GM23338 (cell line): ENCODE results near the gene SPRED3. TPM values are rescaled to one million over a fixed set of nuclear protein-coding genes. Genes with fewer than 3 reads are reported as not detected.

ENCODE experiments used
- ATAC-seq: fragments of 200-7000 bp; cut with Tn5 transposase; 3 replicates; pipeline ENCODE4 v1.9.1; 2020
- DNase-seq: peaks from one replicate; pipeline ENCODE4 v3.0.0-alpha.2; 2015; ENCODE audit warnings: low spot score
- H2AFZ ChIP-seq: fragments of 200-600 bp; sonication (generic); 2 replicates; pipeline ENCODE4 v1.8.0; 2016; ENCODE audit warnings: antibody characterized with exemption, mild to moderate bottlenecking, moderate library complexity
- H3F3A ChIP-seq: fragments of 200-600 bp; sonication (generic); replicated peaks from 2 replicates; pipeline ENCODE4 v1.8.0; 2017; ENCODE audit warnings: antibody characterized with exemption, mixed run types, low read depth
- H3K27ac ChIP-seq: fragments of 200-600 bp; sonication (generic); 2 replicates; pipeline ENCODE4 v1.6.1; 2016; ENCODE audit warnings: low read depth
- H3K27me3 ChIP-seq: fragments of 200-600 bp; sonication (generic); 2 replicates; pipeline ENCODE4 v1.8.0; 2016; ENCODE audit warnings: mild to moderate bottlenecking, mixed run types, moderate library complexity; ENCODE audit not compliant: insufficient read depth
- H3K36me3 ChIP-seq: fragments of 200-600 bp; sonication (generic); 2 replicates; pipeline ENCODE4 v1.8.0; 2016; ENCODE audit warnings: mild to moderate bottlenecking; ENCODE audit not compliant: insufficient read depth
- H3K4me1 ChIP-seq: fragments of 200-600 bp; sonication (generic); 2 replicates; pipeline ENCODE4 v1.8.0; 2016; ENCODE audit warnings: mild to moderate bottlenecking, moderate library complexity; ENCODE audit not compliant: insufficient read depth
- H3K4me2 ChIP-seq: fragments of 200-600 bp; sonication (generic); 2 replicates; pipeline ENCODE4 v1.7.1; 2017; ENCODE audit warnings: mixed run types
- H3K4me3 ChIP-seq: fragments of 200-600 bp; sonication (generic); 2 replicates; pipeline ENCODE4 v1.6.1; 2016; ENCODE audit warnings: mixed run types
- H3K79me2 ChIP-seq: fragments of 200-600 bp; sonication (generic); replicated peaks from 2 replicates; pipeline ENCODE4 v1.8.0; 2017; ENCODE audit warnings: mild to moderate bottlenecking; ENCODE audit not compliant: insufficient read depth
- H3K9me2 ChIP-seq: fragments of 200-600 bp; sonication (generic); 2 replicates; pipeline ENCODE4 v1.8.0; 2017; ENCODE audit not compliant: insufficient read depth
- H4K20me1 ChIP-seq: fragments of 200-600 bp; sonication (generic); replicated peaks from 2 replicates; pipeline ENCODE4 v1.8.0; 2017; ENCODE audit warnings: mild to moderate bottlenecking; ENCODE audit not compliant: insufficient read depth
- H3K27ac Mint-ChIP-seq: 2 replicates; pipeline ENCODE4 v1.8.0; 2020; ENCODE audit warnings: inconsistent platforms, mild to moderate bottlenecking, moderate library complexity, mixed read lengths
- H3K27me3 Mint-ChIP-seq: 3 replicates; pipeline ENCODE4 v1.8.0; 2022; ENCODE audit warnings: low read depth, mild to moderate bottlenecking, moderate library complexity, mixed read lengths, inconsistent platforms; ENCODE audit not compliant: insufficient read depth, poor library complexity
- H3K36me3 Mint-ChIP-seq: 3 replicates; pipeline ENCODE4 v1.8.0; 2021; ENCODE audit warnings: low read depth, mild to moderate bottlenecking, inconsistent platforms, moderate library complexity, mixed read lengths
- H3K4me1 Mint-ChIP-seq: 3 replicates; pipeline ENCODE4 v1.8.0; 2020; ENCODE audit warnings: mild to moderate bottlenecking, inconsistent platforms, mixed read lengths
- H3K4me3 Mint-ChIP-seq: 3 replicates; pipeline ENCODE4 v1.8.0; 2021; ENCODE audit warnings: moderate library complexity, mild to moderate bottlenecking, inconsistent platforms, mixed read lengths
- H3K9me3 Mint-ChIP-seq: 3 replicates; pipeline ENCODE4 v1.8.0; 2020; ENCODE audit warnings: moderate library complexity, mild to moderate bottlenecking, inconsistent platforms, mixed read lengths
- CREB1 ChIP-seq: fragments of 250-450 bp; sonication (Bioruptor Pico); IDR thresholded peaks from 2 replicates; pipeline ENCODE4 v1.5.0; 2020; ENCODE audit warnings: low read depth, mild to moderate bottlenecking, moderate library complexity
- CTCF ChIP-seq, 2 experiments: fragments of 200-600 bp in 1 of 2; sonication (generic) in 1 of 2; conservative IDR thresholded peaks; 2 replicates each; pipeline versions ENCODE4 v1.5.1 to v1.6.1; 2016 to 2017; ENCODE audit warnings: antibody characterized with exemption in 2 of 2, low read depth in 2 of 2, mild to moderate bottlenecking in 2 of 2, moderate library complexity in 1 of 2
- ETS1 ChIP-seq: IDR thresholded peaks from 2 replicates; pipeline ENCODE4 v1.6.1; 2016; ENCODE audit warnings: antibody characterized with exemption
- EZH2 ChIP-seq: fragments of 200-600 bp; sonication (generic); IDR thresholded peaks from one replicate; pipeline ENCODE4 v1.8.0; 2017; ENCODE audit warnings: antibody characterized with exemption, mild to moderate bottlenecking, low read depth; ENCODE audit not compliant: unreplicated experiment
- EZH2phosphoT487 ChIP-seq: fragments of 200-600 bp; sonication (generic); IDR thresholded peaks from one replicate; pipeline ENCODE4 v1.8.1; 2018; ENCODE audit warnings: antibody characterized with exemption; ENCODE audit not compliant: unreplicated experiment
- JUNB ChIP-seq: IDR thresholded peaks from one replicate; pipeline ENCODE4 v1.6.1; 2016; ENCODE audit warnings: antibody characterized with exemption; ENCODE audit not compliant: unreplicated experiment
- NANOG ChIP-seq: IDR thresholded peaks from 2 replicates; pipeline ENCODE4 v1.6.1; 2016; ENCODE audit warnings: antibody characterized with exemption, borderline replicate concordance
- POLR2AphosphoS5 ChIP-seq: IDR thresholded peaks from 2 replicates; pipeline ENCODE4 v1.6.1; 2016; ENCODE audit warnings: antibody characterized with exemption, low read depth
- REST ChIP-seq: IDR thresholded peaks from one replicate; pipeline ENCODE4 v1.6.1; 2018; ENCODE audit warnings: antibody characterized with exemption; ENCODE audit not compliant: unreplicated experiment
- STAT1 ChIP-seq: IDR thresholded peaks from one replicate; pipeline ENCODE4 v1.6.1; 2016; ENCODE audit warnings: antibody characterized with exemption; ENCODE audit not compliant: unreplicated experiment
- ZNF114 ChIP-seq: fragments of 250-450 bp; sonication (Bioruptor Pico); IDR thresholded peaks from 2 replicates; pipeline ENCODE4 v1.5.0; 2020; ENCODE audit warnings: mild to moderate bottlenecking, moderate library complexity
- ZNF331 ChIP-seq: fragments of 250-450 bp; sonication (Bioruptor Pico); IDR thresholded peaks from 2 replicates; pipeline ENCODE4 v1.5.0; 2020; ENCODE audit warnings: low read depth, mild to moderate bottlenecking, moderate library complexity
- ZNF462 ChIP-seq: fragments of 250-450 bp; sonication (Bioruptor Pico); IDR thresholded peaks from 2 replicates; pipeline ENCODE4 v1.5.0; 2020; ENCODE audit warnings: mild to moderate bottlenecking, moderate library complexity
- polyA plus RNA-seq: library from polyadenylated mRNA; unstranded; fragments of >200 nt; fragmentation: Nextera tagmentation; extraction: Ambion mirVana; gene quantifications from 2 replicates; pipeline ENCODE4 v1.2.1, GENCODE V29; 2016
- total RNA-seq: library from RNA; depleted of rRNA; stranded (reverse); fragments of >200 nt; shearing (Covaris generic); gene quantifications from 2 replicates; pipeline ENCODE4 v1.2.3, GENCODE V29; 2014

Gene SPRED3
- total and polyA plus RNA-seq, 2 experiments from 2014 or later: 3.9 to 11.6 TPM

- peaks cover 10% of the 10 kb centered on the region; the same call in 1 of the 2 replicates for H3K36me3 ChIP-seq
- no peak for DNase-seq
Measured at GRCh38 chr19:38444026-38444425, 55.5 kb downstream of the SPRED3 start.

More at GRCh38 chr19:38444026-38444425, 55.5 kb downstream of the SPRED3 start:
- Histone ChIP-seq H3K27ac (no peak overlapping the region), H3K4me2 (no peak overlapping the region), H3K27me3 (no peaks in the 10 kb centered on the region), H3K4me1 (peaks cover 6% of the 10 kb centered on the region; the same call in 1 of the 2 replicates), H3K79me2 (no peaks in the 10 kb centered on the region), H3K4me3 (no peak overlapping the region), H3F3A (no peaks in the 10 kb centered on the region), H2AFZ (no peak overlapping the region), H4K20me1 (no peaks in the 10 kb centered on the region; the same call in 1 of the 2 replicates), H3K9me2 (no peaks in the 10 kb centered on the region)
- no peak for TF ChIP-seq CTCF (conservative IDR thresholded peaks at IDR 0.05; ENCODE audit: low read depth in 2 of 2)
- TF ChIP-seq NANOG: no peak
- no peak for TF ChIP-seq ETS1
- TF ChIP-seq EZH2: no peak
- no peak for TF ChIP-seq JUNB
- no peak for TF ChIP-seq REST
- TF ChIP-seq CREB1 (CRISPR knock-in tag): no peak
- no peak for TF ChIP-seq ZNF114 (CRISPR knock-in tag)
- TF ChIP-seq EZH2phosphoT487: no peak
- TF ChIP-seq ZNF331 (CRISPR knock-in tag): no peak
- TF ChIP-seq ZNF462: no peak
- no peak for TF ChIP-seq STAT1
- TF ChIP-seq POLR2AphosphoS5: no peak
- peaks cover 45% of the 10 kb centered on the region for H3K36me3 Mint-ChIP-seq
- no peaks in the 10 kb centered on the region; the same call in 2 of the 3 replicates for H3K9me3 Mint-ChIP-seq
- no peak overlapping the region for H3K4me3 Mint-ChIP-seq
- H3K27me3 Mint-ChIP-seq: peaks cover 7% of the 10 kb centered on the region
- H3K27ac Mint-ChIP-seq: no peak overlapping the region
- H3K4me1 Mint-ChIP-seq: peaks cover 15% of the 10 kb centered on the region
- no peak for ATAC-seq
